ENCODE results near the gene MRC1. TPM values are rescaled to one million over a fixed set of nuclear protein-coding genes. Genes with fewer than 3 reads are reported as not detected.

Gene MRC1
- total and polyA plus RNA-seq, 9 of the 15 experiments (the other 6 are each of a cell fraction or from before 2014, with no cell fraction given): 0.01 to 0.20 (median 0.03) TPM; not detected in 5

DNA sequence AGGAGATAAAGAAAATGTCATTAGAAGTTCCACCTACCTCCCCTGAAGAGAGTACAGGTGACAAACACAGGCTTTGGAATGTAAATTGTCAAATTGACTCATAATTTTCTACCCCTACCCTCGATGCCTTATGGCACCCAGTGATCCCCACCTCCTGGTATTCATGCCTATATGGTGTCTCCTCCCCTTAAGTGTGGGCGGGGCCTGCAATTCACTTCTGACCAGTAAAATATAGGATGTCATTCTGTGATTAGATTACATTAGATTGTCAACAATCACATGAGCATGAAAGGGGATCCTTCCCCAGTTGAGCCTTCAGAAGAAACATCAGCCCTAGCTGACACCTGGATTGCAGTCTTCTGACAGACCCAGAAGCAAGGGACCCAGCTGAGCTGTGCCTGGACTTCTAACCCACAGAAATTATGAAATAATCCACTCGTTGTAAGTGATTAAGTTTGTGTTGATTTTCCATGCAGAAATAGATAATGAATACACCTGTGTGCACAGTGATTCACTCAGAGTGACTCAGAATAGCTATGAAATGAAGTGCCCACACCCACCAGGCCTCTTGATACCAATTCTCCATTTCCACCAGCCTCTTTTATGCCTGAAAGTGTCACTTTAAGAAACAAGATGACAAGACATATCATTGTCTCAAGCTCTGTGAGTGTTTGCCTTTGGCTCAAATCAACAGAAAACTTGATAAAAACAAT lies 134.0 kb downstream of the MRC1 start:
- DNase-seq (ENCODE audit: extremely low read depth in 1 of 4, low spot score in 3 of 4) (no peak), FAIRE-seq (no peak), ATAC-seq (no peak)
- no peaks in the 10 kb centered on the region for H3K9me1 ChIP-seq (ENCODE audit: control insufficient read depth, insufficient read depth, low read length)
- no peak overlapping the region for H3K9ac ChIP-seq (ENCODE audit: insufficient read depth in 1 of 2, low read depth in 2 of 2, low read length in 2 of 2)
- H3K79me2 ChIP-seq (ENCODE audit: control insufficient read depth, insufficient read depth, low read length): no peaks in the 10 kb centered on the region
- H4K20me1 ChIP-seq (replicated peaks; ENCODE audit: control insufficient read depth, insufficient read depth, low read length): no peaks in the 10 kb centered on the region
- H2AFZ ChIP-seq (ENCODE audit: low read depth, low read length): no peak overlapping the region
- BruUV-seq (replicated peaks): no TSS peak
- CTCF ChIA-PET (ENCODE audit: low intra/inter-chr PET ratio): no interaction called here
- H3K4me1 ChIP-seq (replicated peaks in 1 of 2; ENCODE audit: control insufficient read depth in 2 of 2, insufficient read depth in 2 of 2, low read length in 2 of 2): no peaks in the 10 kb centered on the region
- WGBS (ENCODE audit: insufficient coverage, low coverage, missing lambda C conversion rate): 3% methylated on average over 3 of the region's 3 CpGs
- H3K27me3 ChIP-seq (ENCODE audit: control insufficient read depth in 2 of 2, insufficient read depth in 2 of 2, low read length in 2 of 2): no peaks in the 10 kb centered on the region
- H3K9me3 ChIP-seq (replicated peaks; ENCODE audit: control insufficient read depth, insufficient read depth, low read depth, low read length): no peaks in the 10 kb centered on the region
- H3K27ac ChIP-seq (ENCODE audit: extremely low read depth, low read depth, low read length): no peak overlapping the region
- in situ Hi-C loops (cut with MboI) (no loop called here), intact Hi-C loops (cut with micrococcal nuclease) (no loop called here)
- H3K4me2 ChIP-seq (ENCODE audit: insufficient read depth, low read length): no peak overlapping the region
- no peak overlapping the region for H3K4me3 ChIP-seq
- TF ChIP-seq GATAD2B (IDR thresholded peaks at IDR 0.05; ENCODE audit: borderline replicate concordance) (no peak), ZEB2 (IDR thresholded peaks at IDR 0.05) (no peak), WHSC1 (IDR thresholded peaks at IDR 0.05; ENCODE audit: low read length) (no peak), ZNF354B (CRISPR knock-in tag; IDR thresholded peaks at IDR 0.05) (no peak), NR1H2 (CRISPR knock-in tag; IDR thresholded peaks at IDR 0.05) (no peak), RUNX1 (IDR thresholded peaks at IDR 0.05; ENCODE audit: low read depth) (no peak)
- TF ChIP-seq, protein P1, sequence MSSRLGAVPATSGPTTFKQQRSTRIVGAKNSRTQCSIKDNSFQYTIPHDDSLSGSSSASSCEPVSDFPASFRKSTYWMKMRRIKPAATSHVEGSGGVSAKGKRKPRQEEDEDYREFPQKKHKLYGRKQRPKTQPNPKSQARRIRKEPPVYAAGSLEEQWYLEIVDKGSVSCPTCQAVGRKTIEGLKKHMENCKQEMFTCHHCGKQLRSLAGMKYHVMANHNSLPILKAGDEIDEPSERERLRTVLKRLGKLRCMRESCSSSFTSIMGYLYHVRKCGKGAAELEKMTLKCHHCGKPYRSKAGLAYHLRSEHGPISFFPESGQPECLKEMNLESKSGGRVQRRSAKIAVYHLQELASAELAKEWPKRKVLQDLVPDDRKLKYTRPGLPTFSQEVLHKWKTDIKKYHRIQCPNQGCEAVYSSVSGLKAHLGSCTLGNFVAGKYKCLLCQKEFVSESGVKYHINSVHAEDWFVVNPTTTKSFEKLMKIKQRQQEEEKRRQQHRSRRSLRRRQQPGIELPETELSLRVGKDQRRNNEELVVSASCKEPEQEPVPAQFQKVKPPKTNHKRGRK (tag; IDR thresholded peaks at IDR 0.05): no peak
- no peaks in the 10 kb centered on the region for H3K36me3 ChIP-seq (ENCODE audit: control insufficient read depth, insufficient read depth, low read length)
- POLR2A ChIA-PET: interaction anchor here (1.0 kb wide), 1 partner anchor 8 kb away, joined by 3 read pairs; the partner anchor contains the start of gene SLC39A12

Data from K562 (cell line).